GM18909 (cell line): Measurements from ENCODE around the gene TFDP1.
"Not testable (repeated sequence)": the region's sequence is repeated elsewhere in the genome, so short reads cannot be mapped to it uniquely, and the experiment has no call there.

ENCODE experiments used
- ATAC-seq: cut with Tn5 transposase; IDR thresholded peaks from one replicate; pipeline ENCODE4 v1.9.1; 2021; ENCODE audit warnings: mild to moderate bottlenecking; ENCODE audit not compliant: unreplicated experiment, poor library complexity

TFDP1 gene

DNA sequence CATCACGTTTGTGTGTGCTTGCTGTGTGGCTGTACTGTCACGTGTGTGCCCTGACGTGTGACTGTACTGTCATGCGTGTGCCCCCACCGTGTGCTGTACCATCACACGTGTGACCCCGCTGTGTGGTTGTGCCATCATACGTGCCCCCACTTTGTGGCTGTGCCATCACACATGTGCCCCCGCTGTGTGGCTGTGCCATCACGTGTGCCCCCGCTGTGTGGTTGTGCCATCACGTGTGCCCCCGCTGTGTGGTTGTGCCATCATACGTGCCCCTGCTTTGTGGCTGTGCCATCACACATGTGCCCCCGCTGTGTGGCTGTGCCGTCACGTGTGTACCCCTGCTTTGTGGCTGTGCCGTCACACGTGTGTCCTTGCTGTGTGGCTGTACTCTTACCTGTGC is 25.7 kb downstream of the TFDP1 start:
- ATAC-seq, result no peak

DNA sequence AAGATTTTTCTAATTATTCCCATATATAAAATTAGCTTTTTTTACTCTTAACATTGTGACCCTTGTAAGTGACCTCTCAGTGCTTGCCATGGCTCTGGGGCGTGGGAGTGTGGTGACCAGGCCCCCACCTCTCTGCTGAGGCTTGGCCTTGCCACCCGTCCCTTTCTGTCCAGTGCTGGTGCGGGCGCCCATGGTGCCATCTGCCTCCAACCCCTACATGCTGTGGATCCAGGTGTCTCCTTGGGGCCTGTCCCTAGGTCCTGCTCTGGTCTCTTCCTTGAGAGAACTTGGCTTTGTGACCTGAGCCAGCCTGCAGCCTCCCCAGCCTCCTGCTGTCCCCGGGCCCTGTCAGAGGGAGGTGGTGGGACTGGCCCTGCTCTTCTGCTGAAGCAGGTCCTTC is 27.4 kb downstream of the TFDP1 start:
- no peak for ATAC-seq

DNA sequence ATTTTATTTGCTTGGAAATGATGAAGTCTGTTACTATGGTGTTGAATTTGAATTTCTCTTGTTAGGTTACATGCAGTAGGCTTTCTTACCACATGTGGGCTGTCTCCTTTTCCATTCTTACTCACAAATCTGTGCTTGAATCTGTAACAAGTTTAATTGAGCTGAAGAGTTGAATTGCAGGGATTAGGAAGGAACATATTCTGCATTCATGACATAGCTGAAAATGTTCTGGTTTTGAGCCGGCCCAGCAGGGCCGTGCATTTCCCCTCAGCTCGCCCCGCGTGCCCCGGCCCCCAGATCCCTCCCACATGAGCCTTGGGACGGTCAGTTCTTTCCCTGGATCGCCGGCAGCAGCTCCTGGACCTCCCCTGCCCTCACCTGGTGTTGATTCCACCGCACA is 28.1 kb downstream of the TFDP1 start:
- ATAC-seq, result no peak

DNA sequence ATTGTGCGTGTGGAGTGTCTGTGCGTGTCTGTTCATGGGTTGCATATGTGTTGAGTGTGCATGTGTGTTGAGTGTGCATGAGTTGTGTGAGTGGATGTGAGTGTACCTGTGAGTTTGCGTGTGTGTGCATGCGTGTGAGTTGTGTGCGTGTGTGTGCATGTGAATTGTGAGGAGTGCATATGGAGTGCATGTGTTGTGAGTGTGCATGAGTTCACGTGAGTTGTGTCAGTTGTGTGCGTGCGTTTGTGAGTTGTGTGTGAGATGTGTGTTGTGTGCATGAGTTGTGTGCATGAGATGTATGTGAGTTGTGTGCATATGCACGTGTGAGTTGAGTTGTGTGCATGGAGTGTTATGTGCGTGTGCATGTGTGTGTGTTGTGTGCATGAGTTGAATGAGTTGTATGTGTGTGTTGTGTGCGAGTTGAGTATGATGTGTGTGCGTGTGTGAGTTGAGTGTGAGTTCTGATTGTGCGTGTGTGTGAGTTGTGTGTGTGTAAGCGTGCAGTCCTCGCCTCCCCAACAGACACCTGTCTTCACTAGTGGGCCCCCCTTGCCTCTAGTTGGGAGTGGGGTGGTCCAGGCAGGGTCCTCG is 29.3 kb downstream of the TFDP1 start:
- ATAC-seq, result no peak

DNA sequence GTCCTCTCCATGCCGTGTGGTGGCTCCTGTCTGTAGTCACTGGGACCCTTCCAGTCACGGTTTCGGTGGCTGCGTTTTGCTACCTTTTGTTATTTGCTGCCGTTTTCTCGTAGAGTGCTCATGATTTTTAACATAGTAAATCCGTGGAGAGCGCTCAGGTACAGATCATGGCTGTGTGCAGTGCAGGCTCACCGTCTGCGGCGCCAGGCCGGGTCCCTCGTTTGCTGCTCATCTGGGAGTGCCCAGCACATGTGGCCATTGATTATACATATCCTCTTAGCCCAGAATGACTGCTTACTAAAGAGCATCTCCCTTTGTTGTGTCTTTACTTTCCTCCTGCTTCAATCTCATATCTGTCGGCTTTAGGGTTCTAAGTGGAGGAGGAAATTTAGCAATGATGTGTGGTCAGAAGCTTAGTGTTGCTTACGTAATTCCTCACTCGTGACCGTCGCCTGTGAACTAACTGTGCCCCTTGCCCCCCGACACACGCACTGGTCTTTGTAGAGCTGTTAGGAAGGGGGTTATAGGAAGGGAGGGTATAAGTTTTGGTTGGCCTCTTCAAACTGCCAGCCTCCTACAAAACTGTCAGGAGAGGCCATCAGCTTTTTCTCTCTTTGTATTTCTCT is 31.8 kb downstream of the TFDP1 start:
- no peak for ATAC-seq

DNA sequence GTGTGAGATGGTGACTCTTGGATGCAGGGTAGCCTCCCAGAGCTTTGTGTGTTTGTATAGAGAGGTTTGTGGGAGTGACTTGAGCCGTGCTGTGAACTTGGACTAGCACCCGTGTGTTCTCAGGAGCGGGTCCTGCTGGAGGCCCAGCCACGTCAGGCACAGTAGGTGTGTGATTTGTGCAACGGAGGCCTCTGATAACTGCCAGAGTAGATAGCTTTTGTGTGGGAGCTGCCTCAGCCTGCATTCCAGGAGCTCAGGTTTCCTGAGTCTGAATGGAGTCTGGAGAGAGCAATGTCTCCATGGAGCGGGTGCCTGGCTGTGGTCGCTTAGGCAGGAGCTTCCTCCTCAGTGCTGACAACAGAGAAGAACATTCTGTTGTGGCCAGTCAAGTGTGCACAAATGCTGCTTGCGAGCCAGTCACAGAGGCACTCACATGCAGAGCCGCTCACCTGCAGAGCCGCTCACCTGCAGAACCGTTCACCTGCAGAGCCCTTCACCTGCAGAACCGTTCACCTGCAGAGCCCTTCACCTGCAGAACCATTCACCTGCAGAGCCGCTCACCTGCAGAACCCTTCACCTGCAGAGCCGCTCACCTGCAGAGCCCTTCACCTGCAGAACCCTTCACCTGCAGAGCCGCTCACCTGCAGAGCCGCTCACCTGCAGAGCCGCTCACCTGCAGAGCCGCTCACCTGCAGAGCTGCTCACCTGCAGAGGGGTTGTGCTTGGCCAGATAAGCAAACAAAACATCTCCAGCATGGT is 32.6 kb downstream of the TFDP1 start:
- ATAC-seq, result no peak

DNA sequence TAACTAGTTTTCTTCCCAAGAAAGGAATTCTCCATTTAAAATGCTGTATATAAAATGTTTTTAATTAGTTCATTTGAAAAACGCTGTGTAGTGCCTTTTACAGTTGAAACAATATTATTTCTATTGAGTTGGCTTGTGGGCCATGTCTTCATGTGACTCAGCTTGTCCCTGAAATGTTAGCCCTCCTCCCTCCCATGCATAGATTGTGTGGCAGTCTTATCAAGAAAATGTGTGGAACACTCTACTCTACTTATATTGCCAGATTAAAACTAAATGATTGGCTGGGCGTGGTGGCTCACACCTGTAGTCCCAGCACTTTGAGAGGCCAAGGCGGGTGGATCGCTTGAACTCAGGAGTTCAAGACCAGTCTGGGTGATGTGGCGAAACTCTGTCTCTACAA is 33.4 kb downstream of the TFDP1 start:
- ATAC-seq, result no peak

DNA sequence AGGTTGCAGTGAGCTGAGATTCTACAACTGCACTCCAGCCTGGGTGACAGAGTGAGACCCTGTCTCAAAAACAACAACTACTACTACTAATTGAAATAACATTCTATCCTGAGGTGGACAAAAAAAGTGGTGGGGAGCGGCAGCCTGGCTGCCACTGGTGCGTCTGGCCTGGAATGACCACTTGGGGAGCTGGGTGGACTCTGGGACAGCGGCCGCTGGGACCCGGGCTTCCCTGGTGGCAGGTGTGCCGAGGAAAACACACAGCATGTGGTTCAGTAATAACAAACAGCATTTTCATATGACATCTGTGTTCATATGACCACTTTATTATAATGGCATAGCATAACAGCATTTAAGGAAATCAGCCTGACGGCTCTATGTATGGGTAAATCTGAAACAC is 33.9 kb downstream of the TFDP1 start:
- ATAC-seq, result no peak

DNA sequence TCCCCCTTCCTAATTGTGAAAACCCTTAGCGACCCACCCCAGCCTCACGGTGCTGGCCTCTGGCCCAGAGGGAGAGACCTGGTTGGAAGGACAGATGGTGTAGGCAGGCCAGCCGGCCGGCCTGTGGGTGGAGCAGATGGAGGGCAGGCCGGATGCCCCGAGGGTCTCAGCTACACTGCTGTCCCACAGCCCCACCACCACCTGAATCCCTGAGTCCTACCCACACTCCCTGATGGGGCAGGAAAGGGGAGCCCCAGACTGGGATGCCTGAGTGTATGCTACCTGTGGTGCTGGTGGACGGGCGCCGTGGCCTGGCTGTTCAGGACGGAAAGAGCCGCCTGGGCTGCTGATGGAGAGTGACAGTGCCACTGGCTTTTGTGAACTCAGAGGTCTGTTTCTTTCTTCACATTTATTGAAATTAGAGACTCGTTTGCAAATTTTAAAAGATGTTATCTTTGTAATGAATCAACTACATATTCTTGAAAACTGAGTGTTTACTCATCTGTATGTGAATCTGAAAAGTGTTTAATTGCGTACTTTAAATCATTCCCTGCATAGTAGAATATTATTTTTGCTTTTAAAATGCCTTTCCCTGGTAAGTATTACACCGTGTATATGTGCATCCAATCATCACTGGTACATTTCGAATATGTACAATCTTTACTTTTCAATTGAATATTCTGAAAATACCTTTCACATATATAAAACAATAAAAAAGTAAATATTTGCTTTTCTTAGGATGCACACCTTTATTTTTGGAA is 35.7 kb downstream of the TFDP1 start:
- no peak for ATAC-seq

DNA sequence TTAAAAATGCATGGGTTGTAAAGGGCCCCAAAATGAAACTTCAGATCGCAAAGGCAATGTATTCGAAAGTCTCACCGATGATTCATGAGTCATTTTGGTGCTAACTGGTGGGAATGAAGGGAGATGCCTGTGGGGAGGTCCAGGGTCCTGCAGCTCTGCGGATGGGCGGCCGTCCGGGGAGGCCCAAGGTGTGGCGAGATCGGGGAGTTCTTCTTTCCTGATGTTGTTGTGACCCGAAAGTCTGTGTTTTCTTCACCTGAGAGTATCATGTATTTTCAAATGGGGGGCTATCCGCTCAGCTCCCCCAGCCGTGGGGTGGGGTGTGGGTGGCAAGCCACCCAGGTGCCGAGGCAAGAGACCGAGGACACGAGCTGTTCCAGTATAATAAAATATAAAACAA is 36.5 kb downstream of the TFDP1 start:
- ATAC-seq, result no peak

DNA sequence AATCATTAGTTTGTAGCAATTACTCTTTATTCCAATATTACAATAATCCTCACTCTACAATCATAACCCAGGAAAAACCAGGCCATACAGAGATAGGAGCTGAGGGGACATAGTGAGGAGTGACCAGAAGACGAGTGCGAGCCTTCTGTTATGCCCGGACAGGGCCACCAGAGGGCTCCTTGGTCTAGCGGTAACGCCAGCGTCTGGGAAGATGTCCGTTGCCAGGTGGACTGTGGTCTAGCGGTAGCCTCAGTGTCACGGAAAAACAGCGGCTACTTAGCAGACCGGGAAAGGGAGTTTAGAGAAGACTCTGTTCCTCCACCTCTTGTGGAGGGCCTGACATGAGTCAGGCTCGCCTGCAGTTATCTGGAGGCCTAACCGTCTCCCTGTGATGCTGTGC is 36.9 kb downstream of the TFDP1 start:
- not testable (repeated sequence) for ATAC-seq

DNA sequence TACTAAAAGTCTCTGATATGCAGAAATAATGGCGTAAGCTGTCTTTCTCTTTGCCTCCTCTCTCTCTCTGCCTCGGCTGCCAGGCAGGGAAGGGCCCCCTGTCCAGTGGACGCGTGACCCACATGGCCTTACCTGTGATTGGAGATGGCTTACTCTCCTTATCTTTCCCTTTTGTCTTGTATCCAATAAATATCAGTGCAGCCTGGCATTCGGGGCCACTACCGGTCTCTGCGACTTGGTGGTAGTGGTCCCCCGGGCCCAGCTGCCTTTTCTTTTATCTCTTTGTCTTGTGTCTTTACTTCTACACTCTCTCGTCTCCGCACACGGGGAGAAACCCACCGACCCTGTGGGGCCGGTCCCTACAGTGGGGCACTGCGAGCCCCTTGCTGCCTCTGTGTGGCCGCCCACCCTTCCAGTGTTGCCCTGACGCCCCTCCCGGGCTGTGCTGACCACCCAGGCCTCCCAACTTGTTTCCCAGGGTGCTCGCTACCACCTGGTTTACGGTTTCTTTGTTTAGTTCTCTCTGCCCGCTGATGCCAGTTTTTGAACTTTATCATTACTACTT is 37.5 kb downstream of the TFDP1 start:
- ATAC-seq, result not testable (repeated sequence)

DNA sequence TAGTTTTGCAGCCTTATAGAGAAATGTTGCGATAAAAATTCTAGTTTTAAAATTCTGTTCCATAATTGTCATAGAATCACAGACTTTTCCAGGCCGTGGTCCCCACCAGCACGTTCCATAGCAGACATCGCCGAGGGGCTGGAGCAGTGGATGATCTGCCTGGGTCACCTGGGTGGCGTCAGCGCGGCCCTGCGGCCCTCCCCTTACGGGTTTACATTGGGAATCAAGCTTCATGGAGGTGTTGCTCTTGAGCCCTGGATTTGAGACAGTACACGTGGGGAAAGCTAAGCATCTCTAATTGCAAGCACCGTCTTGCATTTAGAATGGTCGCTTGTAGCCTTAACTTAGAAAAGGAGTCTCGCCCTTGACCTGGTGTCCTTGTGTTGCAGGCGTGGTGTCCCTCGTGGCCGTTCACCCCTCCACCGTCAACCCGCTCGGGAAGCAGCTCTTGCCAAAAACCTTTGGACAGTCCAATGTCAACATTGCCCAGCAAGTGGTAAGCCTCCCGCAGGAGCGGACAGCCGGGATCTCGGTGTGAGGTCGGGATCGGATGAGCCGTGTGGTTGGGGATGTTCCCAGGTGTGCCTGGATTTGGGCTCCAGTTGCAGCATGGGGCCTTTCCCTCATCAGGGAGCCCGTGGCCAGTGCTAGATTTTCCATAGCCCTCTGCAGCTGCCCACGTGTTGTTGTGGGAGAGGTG is 38.4 kb downstream of the TFDP1 start:
- ATAC-seq, result no peak

DNA sequence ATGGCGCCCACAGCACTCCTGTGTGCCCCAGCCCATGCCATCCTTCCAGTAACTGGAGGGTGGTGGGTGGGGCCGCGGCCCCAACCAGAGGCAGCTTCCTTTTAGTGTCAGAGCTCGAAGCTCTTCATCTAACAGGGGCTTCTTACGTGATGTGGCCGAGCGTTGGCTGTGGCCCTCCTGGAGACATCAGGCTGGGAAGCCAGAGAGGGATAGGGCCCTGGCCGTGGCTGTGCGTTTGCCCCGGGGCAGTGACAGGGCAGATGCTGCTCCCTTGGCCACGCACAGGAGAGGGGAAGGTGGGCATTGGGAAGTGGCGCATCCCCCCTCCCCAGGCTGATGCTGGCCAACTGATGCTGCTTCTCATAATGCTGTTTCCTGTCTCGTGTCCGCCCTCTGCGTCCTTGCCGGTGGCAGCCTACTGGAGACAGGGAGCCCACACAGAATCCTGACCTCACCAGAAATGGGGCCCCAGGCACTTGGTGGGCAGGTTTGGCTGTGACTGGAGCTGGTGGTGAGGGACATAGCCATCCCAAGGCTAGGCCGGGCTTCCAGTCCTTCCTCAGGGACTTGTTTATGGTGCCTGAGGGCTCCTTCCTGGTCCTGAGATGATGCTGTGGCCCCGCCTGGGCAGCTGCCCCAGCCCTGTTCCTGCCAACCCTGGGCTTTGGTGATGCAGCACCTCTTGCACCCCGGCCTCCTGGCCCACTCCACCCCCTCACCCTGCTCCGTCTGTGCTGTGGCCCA is 39.1 kb downstream of the TFDP1 start:
- no peak for ATAC-seq

DNA sequence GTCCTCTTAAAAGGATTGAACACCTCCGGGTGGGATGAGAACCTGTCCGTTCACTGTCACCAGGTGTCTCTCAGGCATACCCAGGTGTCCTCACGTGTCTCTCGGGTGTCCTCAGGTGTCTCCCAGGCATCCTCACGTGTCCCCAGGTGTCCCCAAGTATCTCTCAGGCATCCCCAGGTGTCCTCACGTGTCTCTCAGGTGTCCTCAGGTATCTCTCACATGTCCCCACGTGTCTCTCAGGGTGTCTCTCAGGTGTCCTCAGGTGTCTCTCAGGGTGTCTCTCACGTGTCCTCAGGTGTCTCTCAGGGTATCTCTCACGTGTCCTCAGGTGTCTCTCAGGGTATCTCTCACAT is 39.7 kb downstream of the TFDP1 start:
- no peak for ATAC-seq

DNA sequence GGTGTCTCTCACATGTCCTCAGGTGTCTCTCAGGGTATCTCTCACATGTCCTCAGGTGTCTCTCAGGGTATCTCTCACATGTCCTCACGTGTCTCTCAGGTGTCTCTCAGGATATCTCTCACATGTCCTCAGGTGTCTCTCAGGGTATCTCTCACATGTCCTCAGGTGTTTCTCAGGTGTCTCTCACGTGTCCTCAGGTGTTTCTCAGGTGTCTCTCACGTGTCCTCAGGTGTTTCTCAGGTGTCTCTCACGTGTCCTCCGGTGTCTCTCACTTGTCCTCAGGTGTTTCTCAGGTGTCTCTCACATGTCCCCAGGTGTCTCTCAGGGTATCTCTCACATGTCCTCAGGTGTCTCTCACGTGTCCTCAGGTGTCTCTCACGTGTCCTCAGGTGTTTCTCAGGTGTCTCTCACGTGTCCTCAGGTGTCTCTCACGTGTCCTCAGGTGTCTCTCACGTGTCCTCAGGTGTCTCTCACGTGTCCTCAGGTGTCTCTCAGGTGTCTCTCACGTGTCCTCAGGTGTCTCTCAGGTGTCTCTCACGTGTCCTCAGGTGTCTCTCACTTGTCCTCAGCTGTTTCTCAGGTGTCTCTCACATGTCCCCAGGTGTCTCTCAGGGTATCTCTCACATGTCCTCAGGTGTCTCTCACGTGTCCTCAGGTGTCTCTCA is 40.2 kb downstream of the TFDP1 start:
- ATAC-seq, result not testable (repeated sequence)

DNA sequence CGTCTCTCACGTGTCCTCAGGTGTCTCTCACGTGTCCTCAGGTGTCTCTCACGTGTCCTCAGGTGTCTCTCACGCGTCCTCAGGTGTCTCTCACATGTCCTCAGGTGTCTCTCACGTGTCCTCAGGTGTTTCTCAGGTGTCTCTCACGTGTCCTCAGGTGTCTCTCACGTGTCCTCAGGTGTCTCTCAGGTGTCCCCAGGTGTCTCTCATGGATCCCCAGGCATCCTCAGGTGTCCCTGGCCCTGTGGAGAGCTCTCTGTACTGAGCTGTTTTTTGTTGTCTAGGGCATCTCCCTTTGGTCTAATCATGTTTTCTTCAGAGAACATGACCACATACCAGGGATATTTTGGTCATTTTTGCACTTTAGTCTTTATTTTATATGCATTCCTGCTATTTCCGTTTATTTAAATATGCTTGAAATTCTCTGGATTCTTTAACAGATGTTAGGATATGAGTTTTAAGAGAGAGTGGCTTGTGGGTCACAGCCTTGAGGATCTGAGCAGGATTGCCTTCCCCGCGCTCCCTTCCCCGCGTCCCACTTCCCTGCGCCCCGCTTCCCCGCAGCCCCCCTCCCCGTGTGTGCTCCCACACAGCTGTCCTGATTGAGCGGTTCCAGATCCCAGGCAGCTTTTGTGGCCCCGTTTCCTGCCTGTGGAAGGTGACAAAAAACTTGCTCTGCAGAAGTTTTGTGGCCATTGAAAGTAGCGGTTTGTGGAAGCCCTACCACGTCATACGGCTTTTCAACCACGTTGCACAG is 41.6 kb downstream of the TFDP1 start:
- no peak for ATAC-seq

DNA sequence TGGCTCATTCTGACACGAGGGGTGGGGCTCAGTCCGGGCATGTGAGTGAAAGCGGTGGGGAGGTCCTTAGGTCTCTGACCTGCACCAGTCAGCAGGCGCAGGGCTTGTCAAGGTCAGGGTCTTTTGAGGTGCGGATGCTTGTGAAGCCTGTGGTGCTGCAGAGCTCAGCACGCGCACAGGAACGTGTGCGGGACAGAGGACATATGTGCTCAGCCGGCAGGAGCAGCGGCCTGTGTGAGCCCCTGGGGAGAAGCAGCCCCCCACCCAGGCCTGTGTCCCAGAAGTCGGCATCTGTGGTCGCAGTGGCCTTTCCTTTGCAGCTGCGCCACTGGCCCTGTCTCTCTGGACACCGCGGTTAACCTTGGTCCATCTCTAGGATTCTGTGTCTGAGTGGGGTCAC is 42.6 kb downstream of the TFDP1 start:
- ATAC-seq, result no peak
